ENCODE data around the gene SPATA13.
"Not testable (repeated sequence)": the region's sequence is repeated elsewhere in the genome, so short reads cannot be mapped to it uniquely, and the experiment has no call there.

DNA sequence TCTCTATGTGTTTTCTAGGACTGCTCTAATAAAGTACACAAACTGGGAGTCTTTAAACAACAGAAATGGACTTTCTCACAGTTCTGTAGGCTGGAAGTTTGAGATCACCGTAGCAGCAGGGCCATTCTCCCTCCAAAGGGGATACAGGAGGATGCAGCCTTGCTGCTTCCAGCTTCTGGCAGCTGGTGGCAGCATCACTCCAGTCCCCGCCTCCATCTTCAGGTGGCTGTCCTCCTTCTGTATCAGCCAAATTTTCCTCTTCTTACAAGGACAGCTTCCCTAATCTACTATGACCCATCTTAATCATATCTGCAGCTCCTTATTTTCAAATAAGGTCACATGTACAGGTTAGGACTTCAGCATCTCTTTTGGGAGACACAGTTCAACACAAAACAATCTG lies 161.9 kb downstream of the SPATA13 start:
- TF ChIP-seq, protein P1, sequence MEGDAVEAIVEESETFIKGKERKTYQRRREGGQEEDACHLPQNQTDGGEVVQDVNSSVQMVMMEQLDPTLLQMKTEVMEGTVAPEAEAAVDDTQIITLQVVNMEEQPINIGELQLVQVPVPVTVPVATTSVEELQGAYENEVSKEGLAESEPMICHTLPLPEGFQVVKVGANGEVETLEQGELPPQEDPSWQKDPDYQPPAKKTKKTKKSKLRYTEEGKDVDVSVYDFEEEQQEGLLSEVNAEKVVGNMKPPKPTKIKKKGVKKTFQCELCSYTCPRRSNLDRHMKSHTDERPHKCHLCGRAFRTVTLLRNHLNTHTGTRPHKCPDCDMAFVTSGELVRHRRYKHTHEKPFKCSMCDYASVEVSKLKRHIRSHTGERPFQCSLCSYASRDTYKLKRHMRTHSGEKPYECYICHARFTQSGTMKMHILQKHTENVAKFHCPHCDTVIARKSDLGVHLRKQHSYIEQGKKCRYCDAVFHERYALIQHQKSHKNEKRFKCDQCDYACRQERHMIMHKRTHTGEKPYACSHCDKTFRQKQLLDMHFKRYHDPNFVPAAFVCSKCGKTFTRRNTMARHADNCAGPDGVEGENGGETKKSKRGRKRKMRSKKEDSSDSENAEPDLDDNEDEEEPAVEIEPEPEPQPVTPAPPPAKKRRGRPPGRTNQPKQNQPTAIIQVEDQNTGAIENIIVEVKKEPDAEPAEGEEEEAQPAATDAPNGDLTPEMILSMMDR (IDR thresholded peaks at IDR 0.05): not testable (repeated sequence)
- TF ChIP-seq POLR2A, EP300 (IDR thresholded peaks at IDR 0.05): not testable (repeated sequence)
